ENCODE data around the gene FXYD2.

GRCh38 chr11:117832511-117832910 is 8.0 kb upstream of the FXYD2 start:
- TF ChIP-seq POLR2A (IDR thresholded peaks at IDR 0.05; ENCODE audit: control extremely low read depth in 1 of 2, low read depth in 2 of 2, low read length in 2 of 2) (no peak), CTCF (IDR thresholded peaks at IDR 0.05; ENCODE audit: control extremely low read depth in 1 of 3, insufficient read depth in 1 of 3, low read depth in 1 of 3, low read length in 3 of 3) (no peak), SIN3A (conservative IDR thresholded peaks at IDR 0.05 in 1 of 2, IDR thresholded peaks at IDR 0.05 in 1 of 2; ENCODE audit: low read depth in 1 of 2, low read length in 2 of 2) (no peak)
